DMS114 treated with DMSO at 0.1 percent for 48 hours (cell line): Measurements from ENCODE around the gene ASB16.

Source experiments
- DNase-seq: peaks from one replicate; lab custom pipeline; 2025; ENCODE audit not compliant: unreplicated experiment; lab: John Stamatoyannopoulos, UW

Gene ASB16

DNA sequence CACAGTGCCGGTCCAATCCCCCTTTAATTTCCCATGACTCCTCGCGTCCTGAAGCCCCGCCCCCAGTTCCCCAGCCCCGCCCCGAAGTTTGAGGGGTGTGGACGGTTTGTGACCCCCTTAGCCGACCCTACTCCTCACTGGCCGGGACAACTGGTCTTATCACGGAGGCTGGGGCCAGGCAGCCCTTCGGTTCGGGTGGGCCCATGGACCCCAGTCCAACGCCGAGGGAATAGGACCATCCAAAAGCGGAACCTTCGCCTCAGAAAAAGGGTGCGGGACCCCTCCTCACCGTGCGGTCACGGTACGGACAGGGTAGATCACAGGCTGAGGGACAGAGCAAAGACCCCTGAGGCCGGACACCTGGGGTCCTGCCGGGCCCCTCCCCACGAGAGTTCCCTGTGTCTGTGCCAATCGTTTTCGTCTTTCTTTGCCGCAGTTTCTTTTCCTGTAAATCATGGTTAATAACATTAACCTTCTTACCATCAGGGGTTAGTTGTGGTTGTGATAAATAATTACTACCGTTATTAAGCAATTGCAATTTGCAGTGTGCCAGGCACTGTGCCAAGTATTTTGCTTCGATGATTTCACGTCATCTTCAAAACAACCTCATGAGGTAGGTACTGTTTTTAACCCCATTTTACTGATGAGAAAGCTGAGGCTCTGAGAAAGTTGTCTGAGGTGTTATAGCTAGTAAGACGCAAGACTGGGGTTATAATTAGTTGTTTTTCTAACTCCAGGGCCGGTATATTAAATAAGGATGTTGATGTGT is 16.8 kb downstream of the ASB16 start:
- no peak for DNase-seq

DNA sequence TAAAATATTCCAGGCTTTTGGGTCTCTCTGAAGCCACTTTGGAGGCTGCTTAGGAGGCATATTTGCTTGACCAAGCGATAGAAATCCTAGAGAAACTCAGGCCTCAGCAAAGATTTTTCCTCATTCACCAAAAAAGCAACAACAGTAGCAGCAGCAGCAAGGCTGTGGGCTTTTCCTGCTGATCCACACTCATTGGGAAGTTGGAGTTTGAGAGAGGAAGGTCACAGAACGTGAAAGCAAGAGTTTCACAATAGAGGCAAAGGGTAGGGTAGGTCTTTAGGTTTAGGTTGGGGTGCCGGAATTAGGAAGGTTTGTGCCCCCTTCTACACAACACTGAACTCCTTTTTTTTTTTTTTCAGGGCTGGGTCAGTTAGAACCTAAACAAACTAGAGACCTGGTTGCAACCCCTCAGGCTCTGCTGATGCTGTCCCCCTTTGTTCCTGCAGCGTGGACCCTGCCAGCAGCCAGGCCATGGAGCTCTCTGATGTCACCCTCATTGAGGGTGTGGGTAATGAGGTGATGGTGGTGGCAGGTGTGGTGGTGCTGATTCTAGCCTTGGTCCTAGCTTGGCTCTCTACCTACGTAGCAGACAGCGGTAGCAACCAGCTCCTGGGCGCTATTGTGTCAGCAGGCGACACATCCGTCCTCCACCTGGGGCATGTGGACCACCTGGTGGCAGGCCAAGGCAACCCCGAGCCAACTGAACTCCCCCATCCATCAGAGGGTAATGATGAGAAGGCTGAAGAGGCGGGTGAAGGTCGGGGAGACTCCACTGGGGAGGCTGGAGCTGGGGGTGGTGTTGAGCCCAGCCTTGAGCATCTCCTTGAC is 18.3 kb downstream of the ASB16 start:
- no peak for DNase-seq

DNA sequence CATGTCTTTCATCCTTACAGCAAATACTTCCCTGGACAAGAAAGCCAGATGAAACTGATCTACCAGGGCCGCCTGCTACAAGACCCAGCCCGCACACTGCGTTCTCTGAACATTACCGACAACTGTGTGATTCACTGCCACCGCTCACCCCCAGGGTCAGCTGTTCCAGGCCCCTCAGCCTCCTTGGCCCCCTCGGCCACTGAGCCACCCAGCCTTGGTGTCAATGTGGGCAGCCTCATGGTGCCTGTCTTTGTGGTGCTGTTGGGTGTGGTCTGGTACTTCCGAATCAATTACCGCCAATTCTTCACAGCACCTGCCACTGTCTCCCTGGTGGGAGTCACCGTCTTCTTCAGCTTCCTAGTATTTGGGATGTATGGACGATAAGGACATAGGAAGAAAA is 20.0 kb downstream of the ASB16 start:
- no peak for DNase-seq

GRCh38 chr17:44191369-44191768 is 20.9 kb downstream of the ASB16 start:
- DNase-seq: no peak

DNA sequence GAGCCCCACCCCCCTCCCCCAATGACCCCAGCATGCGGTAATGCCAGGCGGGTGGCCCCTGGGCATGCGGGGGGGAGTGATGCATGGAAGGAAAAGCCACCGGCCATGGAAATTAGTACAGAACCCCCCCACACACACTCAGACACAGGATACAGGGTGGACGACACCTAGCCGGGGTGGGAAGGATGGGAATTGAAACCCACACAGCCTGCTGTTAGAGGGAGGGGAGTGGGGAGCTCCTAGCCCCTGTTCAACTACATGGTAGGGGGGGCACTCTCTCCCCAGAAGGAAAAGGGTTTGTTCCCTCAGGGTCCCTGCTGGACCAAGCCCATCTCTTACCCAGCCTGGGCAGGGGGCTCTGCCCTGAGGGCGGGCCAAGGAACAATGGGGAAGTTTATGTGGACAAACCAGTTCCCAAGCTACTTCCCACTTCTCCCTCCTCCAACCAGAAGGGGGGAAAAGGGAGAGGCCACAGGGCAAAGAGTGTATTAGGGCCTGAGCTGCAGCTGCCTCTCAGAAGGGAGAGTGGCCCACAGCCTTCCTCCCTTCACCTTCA is 21.5 kb downstream of the ASB16 start:
- DNase-seq: no peak

DNA sequence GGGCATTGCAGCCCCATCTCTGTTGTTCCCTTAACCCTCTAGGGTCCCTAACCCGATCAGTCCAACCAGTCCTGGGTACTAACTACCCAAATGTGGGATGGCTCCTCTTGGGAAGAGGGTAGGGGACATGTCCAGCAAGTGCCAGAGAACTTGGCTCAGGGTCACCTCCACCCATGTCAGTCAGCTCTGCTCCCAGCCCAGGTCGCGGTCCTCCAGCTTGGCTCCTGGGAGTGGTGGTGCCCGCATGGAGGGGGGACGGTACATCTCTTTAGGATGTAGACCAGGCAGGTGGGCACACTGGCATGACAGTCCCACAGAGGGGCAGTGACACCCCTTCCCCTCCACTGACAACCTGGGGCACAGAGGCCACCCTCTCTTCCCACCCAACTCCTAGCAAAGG is 22.2 kb downstream of the ASB16 start:
- DNase-seq: no peak

- DNase-seq: no peak
Observed at GRCh38 chr17:44193326-44194084, 23.0 kb downstream of the ASB16 start.

DNA sequence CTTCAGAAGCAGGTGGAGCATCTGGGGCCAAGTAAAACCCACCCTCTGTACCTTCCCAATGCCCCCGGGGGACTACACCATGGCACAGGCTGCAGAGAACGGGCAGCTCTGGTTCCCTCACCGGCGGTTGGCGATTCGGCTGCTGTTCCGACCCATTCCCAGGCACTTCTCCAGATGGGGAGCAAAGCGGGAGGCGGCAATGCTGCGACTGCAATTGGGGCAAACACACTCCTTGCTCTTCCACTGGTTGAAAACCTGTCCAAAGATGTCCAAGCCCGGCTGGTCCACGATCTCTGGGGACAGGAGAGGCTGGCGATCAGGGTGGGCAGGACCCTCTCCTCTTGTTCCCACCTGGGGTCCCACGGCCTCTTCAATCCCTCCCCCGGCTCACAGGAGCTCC is 26.6 kb downstream of the ASB16 start:
- DNase-seq: no peak

DNA sequence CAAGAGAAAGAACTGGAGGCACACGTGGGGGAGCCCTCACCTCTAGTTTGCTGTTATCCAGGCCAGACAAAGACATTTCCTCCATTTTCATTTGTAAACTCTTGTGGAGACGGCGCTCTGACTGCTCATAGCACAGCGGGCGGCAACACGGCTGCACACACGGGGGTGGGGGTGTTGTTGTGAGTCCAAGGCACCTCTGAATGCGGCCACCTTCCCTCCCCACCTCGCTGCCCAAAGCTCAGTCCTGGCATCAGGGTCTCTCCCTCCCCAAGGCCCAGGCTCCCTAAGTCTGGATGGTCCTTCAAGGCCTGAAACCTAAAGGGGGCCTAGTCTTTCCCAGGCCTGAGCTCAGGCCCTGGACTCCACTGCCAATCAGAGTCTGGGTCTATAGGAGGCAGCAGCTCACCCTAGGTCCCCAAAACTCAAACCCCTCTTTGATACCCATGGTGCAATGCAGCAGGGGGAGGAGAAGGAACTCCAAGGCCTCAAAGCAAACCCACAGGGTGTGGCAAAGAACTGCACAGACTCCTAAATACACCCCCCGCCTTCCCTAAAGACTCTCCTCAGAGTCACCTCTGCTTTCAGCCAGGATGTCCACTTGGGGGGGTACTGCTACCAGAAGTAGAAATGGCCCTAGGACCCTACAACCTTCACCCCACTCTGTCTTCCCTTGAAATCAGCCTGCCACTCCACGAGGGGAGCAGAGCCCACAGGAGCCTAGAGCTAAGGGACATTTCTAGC is 27.6 kb downstream of the ASB16 start:
- DNase-seq: no peak

DNA sequence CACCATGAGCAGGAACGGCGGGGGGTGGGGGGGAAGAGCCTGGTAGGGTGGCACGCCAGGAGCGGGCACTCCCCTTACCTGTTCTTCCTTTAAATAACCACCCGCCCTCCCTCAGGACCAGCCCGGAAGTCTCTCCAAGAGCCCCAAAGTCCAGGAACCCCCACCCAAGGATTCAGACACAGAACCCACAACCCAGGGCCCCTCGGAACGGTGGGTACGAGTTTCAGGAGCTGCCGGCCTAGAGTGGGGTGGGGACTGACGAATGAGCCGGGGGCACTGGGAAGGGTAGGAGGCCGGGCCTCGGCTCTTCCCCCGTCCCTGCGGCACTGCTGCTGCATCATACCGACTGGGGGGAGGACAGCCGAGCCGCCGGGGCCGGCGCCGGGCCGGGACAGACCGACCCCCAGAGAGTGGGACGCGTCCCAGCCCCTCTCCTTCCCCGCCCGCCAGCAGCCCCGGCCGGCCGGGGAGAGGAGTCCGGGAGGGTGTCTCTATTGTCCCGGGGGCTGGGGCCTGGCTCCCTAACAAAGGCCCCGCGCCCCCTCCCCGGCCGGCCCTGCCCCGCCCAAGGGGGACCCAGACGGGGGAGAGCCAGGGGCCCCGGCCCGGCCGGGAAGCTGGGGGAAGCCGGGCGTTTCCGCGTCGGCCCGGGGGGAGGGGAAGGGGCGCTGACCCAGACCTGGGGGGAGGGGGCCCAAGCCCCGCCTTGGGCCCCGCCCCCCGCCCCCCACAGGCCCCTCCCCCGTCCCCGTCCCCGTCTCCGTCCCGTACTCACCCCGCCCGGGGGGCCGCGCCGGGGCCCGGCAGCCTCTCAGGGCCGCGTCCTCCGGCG is 28.4 kb downstream of the ASB16 start:
- DNase-seq: no peak

DNA sequence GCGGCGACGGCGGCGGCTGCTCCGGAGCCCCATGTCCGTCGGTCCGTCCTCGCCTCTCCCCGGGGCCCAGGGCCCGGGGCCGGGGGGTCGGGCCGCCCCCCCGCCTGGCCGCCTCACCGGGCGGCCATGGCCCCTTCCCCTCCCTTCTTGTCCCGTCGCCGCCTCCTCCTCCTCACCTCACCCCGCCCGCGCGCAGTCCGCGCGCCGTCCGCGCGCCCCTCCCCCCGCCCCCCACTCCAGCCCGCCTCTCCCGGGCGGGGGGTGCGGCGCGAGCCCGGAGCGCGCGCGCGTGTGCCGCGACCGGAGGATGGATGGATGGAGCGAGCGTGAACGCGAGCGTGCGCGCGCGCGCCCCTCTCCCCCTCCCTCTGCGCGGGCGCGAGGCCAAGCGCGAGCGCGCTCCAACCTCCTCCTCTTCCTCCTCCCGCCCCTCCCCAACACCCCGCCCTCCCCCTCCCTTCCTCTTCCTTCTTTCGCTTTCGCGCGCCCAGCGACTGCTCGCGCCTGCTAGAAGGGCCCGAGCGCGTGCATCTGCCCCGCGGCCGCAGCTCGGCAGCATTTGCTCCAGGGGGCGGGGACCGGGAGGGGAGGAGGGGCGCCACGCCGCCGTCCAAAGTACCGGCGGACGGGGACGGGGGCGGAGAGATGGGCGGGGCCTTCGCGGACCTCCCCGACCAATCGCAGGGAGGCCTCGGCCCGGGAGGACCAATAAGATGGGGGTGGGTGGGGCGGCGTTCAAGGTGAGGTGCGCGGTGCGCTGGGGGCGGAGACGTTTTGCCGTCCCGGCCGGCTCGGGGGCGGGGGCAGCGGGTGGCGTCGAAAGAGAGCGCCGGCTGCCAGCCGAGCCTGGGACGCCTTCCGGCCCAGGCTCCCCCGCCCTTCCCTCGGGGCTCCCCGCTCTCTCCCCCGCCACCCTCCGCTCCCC is 29.3 kb downstream of the ASB16 start, which contains the start of gene ATXN7L3:
Gene ATXN7L3, minus strand, starts transcription at position 332 of the 925 bp plus-strand sequence. CDS start 1,814 bp downstream, outside the sequence.
- DNase-seq: peak; percentile 84

GRCh38 chr17:44200478-44201155 is 30.1 kb downstream of the ASB16 start:
- DNase-seq: no peak

DNA sequence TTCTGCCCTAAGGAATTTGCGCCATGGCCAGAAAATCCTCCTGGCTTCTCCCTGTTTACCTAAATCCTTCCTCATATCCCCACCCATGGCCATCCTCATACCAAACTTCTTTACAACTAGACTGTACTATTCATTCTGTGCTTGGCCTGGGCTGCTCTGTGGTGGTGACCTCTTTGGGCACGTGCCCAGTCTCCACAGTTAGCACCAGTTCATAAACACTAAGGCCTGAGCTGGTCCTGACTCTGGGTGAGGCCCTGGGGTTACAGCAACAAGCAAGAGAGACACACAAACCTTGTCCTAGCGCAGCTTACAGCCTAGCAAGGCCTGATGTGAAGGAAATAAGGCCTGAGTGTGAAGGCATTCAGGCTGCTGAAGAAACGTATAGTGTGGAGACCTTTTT is 32.3 kb downstream of the ASB16 start:
- DNase-seq: no peak

GRCh38 chr17:44203731-44204440 is 33.4 kb downstream of the ASB16 start:
- DNase-seq: peak; percentile 52

- no peak for DNase-seq
Observed at GRCh38 chr17:44204441-44204882, 34.0 kb downstream of the ASB16 start.

DNA sequence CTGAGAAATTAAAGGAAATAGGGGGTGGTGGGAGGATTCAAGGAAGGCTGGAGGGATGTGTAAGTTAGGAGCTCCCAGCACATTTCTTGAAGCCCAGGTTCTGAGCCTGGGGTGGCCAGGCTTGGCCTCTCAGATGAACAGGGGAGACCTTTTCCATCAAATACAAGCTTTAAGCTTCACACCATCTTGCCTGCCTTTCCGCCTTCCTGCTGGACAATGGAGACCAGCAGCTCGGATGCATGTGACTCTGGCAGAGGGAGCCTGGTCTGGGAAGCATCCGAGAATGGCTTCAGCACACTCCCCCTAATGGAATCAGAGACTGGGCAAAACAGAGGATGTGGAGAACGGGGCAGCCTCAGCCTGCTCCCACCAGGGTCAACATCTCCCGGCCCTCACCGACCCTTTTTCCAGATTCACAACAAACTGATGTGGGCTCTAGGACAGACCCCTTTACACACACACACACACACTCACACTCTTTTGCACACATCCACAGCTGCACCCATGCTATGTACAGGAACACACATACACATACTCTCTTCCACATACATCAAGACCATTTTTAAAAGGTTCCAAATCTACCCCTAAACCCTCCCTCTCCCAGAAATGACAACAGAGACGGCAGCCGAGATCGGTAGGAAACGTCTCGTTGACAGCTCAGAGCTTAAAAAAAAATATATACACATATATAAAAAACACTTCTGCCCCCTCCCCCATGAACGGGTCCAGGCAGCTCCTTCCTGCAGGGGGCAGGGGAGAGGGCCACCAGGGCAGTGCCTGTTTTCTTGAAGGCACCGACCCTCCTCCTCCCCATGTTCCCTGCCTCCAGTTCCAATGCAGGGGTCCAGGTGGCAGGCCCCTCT is 35.7 kb downstream of the ASB16 start:
- no peak for DNase-seq
